ENCODE measurements around the gene ZNF566.

ZNF566 gene

GRCh38 chr19:36449059-36449670 is 40.2 kb downstream of the ZNF566 start:
- DNase-seq (ENCODE audit: low read depth in 2 of 2), result no peak

DNA sequence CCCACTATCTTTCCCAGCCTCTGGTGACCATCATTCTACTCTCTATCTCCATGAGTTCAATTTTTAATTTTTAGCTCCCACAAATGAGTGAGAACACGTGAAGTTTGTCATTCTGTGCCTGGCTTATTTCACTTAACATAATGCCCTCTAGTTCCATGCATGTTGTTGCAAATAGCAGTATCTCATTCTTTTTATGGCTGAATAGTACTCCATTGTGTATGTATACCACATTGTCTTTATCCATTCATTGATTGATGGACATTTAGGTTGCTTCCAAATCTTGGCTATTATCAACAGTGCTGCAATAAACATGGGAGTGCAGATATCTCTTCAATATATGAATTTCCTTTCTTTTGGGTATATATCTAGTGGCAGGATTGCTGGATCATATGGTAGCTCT is 48.0 kb downstream of the ZNF566 start:
- no peak for DNase-seq (ENCODE audit: low read depth in 2 of 2)

DNA sequence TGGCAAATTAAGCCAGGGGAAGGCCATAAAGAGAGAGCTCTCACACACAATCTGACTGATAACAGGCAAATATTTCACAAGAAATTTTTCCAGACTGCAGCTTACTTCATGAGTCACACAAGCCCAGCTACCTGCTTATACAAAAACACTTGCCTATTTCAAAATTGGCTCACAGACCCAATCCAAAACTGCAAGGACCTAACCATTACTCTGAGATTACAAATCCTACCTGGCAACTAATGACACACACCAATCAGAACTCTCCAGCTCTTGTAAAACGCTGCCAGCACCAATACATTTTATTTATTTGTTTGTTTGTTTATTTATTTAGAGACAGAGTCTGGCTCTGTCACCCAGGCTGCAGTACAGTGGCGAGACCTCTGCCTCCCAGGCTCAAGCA is 52.8 kb downstream of the ZNF566 start:
- DNase-seq (ENCODE audit: low read depth in 2 of 2), result no peak

DNA sequence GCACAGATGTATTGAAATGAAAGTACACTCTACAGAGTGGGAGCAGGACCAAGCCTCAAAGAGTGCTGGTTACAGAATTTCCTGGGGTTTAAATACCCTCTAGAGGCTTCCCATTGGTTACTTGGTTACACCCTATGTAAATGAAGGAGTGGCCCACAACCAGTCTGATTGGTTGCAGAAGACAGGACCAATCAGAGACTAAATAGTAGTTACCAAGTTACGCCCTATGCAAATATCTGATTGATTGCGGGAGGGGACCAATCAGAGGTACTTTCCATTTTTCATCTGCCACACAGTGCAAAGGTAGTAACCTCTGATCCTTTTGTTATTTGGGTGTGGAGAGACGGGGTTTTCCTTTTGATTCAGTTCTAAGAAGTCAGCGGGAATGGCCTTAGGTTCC is 65.4 kb downstream of the ZNF566 start:
- DNase-seq (ENCODE audit: low read depth in 2 of 2), result no peak

- no peak for DNase-seq (ENCODE audit: low read depth in 2 of 2)
Observed at GRCh38 chr19:36421749-36422481, 67.4 kb downstream of the ZNF566 start.

DNA sequence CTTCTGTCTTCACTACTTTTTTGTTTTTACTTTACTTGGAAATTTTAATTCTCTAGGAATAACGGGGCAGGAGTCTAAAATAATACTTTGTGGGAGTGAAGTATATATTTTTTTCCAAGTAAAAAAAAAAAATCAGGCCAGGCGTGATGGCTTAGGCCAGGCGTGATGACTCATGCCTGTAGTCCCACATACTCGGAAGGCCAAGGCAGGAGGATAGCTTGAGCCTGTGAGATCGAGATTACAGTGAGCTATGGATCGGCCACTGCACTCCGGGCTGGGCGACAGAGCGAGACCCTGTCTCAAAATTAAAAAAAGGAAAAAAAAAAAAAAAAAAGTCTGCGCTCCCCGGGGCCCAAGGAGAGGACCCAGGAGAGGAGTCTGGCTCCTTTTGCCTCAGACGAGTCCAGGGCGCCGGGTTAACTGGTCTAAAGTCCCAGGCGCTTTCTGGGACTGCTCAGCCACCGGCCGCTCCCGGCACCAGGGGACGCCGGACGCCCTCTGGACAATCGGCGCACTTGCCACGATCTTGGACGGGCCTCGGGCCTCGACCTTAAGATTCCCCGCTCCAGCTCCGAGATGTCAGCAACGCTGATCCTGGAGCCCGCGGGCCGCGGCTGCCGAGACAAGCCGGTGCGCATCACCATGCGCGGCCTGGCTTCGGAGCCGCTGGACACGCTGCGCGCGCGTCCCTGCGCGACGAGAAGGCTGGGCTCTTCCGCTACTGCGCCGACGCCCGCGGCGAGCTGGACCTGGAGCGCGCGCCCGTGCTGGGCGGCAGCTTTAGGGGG is 68.2 kb downstream of the ZNF566 start:
- no peak for DNase-seq (ENCODE audit: low read depth in 2 of 2)

DNA sequence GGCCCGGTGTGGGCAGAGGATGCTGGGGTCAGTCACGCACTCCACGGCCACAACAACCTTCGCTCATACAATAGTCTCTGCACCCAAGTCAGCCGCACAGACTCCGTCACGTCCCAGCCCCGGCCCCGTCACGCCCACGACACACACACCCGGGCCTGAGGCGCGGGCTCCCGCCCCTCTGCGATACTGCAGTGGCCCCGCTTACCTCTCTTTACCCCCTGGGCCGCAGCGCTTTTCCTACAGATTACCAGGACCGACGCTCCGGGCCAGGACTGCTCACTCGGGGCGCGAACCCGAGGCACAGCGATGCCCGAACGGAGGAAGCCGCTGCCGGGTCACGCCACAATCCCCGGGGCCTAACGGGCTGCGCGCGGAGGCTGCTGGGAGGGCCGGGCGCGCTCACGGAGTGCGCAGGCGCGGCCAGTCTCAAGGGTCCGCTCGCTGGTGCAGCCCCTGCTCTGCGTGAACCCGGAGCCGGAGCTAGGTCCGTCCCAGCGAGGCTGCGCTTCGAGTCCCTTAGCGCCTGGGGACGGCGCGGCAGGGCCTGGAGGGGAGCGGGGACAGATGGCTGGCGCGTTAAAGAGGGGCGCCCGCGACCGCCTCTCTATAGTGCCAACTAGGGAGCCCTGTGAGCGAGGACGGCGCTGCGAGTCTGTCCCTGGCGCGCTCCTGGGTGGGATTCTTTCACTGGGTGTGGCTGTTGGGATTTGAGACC is 70.9 kb downstream of the ZNF566 start, which contains the start of gene ZFP82:
Gene ZFP82, minus strand, starts transcription at position 358 of the 715 bp plus-strand sequence. CDS start 8,855 bp downstream, outside the sequence.
- peak; percentile 51 to 57 for DNase-seq (ENCODE audit: low read depth in 2 of 2)

DNA sequence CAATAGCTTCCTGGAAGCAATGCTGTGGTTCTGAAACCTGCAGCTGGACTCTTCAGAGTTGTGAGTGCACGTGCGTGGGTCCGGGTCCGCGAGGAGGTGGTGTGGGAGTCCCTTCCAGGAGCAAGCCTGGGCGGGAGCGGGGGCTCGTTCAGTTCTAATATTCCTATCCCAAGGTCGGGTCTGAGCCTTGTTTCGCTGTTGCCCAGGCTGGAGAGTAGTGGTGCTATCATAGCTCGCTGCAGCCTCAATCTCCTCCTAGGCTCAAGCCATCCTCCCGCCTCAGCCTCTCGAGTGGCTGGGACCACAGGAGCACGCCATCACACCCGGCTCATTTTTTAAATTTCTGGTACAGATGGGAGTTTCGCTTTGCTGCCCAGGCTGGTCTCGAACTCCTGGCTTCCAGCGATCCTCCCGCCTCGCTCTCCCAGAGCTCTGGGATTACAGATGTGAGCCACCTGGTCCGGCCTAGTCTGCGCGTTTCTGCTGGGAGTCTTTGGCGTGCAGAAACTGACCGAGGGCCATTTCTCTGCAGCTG is 71.5 kb downstream of the ZNF566 start:
- DNase-seq (ENCODE audit: low read depth in 2 of 2), result no peak

DNA sequence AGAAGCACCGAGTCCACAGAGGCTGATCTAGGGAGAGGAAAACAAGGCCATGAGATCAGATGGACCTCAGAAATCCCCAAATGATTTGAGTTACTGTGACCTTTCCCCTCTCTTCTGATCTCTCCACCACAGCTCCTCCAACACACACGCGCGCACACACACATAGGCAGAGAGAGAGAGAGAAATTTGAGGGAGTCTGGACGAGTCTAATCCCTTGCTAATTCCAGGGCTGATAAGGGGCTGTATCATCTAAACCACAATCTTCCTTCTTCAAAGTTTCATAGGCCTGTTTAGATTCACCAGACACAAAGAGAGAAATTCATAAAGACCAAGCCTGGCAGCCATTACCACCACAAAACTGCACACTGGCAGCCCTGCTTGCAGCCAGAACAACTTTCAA is 79.5 kb downstream of the ZNF566 start:
- no peak for DNase-seq (ENCODE audit: low read depth in 2 of 2)

GRCh38 chr19:36408101-36408500 is 81.3 kb downstream of the ZNF566 start:
- DNase-seq (ENCODE audit: low read depth in 2 of 2), result no peak

DNA sequence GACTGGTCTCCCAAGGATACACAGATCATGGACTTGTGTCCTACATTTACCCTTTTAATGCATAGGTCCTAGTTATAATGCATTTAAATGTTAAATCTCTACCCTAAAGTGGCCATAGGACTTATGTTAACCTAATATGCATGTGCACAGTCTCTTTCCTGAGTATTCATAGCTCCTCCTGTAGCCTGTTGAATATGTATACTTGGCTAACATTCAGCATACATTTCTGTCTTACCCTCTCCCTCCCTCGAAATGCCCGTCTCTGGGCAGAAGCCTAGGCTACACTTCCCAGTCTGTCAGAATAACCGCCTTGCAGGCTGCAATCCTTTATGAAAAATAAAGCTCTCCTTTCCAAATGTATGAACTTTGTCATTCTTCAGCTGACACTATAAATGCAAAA is 84.9 kb downstream of the ZNF566 start:
- DNase-seq (ENCODE audit: low read depth in 2 of 2), result no peak

DNA sequence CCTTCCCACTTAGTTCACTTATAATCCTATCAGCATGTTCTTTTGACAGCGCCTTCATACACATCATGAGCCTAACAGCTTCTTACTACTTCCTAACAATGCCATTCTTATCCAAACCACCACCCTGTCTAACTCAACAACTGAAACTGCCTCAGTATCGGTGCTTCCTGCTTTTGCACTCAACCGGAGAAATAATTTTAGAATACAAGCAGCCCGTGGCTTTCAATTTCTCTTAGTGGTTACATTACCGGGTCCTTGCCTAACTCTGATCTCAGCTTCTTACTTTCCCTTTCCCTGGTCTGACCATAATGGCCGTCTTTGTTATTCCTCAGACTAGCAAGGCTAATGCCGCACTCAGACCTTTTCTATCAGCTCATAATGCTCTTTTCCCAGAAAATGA is 87.9 kb downstream of the ZNF566 start:
- DNase-seq (ENCODE audit: low read depth in 2 of 2), result no peak

DNA sequence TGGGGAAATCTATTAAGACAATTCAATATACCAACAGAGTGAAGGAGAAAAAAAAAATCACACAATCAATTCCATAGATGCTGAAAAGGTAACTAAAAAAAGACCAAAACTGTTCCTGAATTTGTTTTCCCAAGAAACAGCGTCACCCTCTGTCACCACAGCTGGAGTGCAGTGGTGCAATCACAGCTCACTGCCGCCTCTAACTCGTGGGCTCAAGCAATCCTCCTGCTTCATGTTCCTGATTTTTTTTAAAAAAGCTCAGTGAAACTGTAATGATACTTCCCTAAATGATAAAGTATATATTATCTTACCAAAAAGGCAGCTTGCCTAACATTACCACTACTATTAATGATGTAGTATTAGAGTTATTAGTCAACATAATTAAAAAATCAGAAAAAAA is 90.8 kb downstream of the ZNF566 start:
- no peak for DNase-seq (ENCODE audit: low read depth in 2 of 2)
